CD4-positive, alpha-beta T cell (primary cell): ENCODE data around the gene POLE. TPM values are rescaled to one million over a fixed set of nuclear protein-coding genes. Genes with fewer than 3 reads are reported as not detected.

Experiments
- ATAC-seq: fragments of 200-7000 bp; cut with Tn5 transposase; one replicate; pipeline ENCODE4 v1.10.0; 2022; ENCODE audit warnings: mild to moderate bottlenecking; ENCODE audit not compliant: poor library complexity
- CTCF ChIA-PET: fragments of 350-600 bp; sonication (Branson Sonifier 250); formaldehyde crosslinking; loops from one replicate; lab custom pipeline; 2021; ENCODE audit warnings: antibody characterized with exemption, inconsistent platforms; lab: Charles Lee
- POLR2A ChIA-PET: fragments of 350-600 bp; sonication (Branson Sonifier 250); formaldehyde crosslinking; loops from one replicate; lab custom pipeline; 2021; ENCODE audit warnings: antibody characterized with exemption, inconsistent platforms; lab: Charles Lee
- DNase-seq, 14 experiments: peaks; one replicate each; pipeline ENCODE4 v3.0.0-alpha.2; 2013 to 2020; ENCODE audit warnings: mixed read lengths in 2 of 14
- H3K27ac ChIP-seq, 2 donors: one replicate each; pipeline versions ENCODE4 v1.5.1 to v1.7.0; 2013; ENCODE audit warnings: low read length in 2 of 2, low read depth in 1 of 2, mild to moderate bottlenecking in 1 of 2
- H3K27me3 ChIP-seq, 2 experiments: 1 replicate in 1 of 2; 2 replicates in 1 of 2; pipeline versions ENCODE4 v1.6.1 to v1.7.0; 2013; ENCODE audit warnings: low read length in 2 of 2, control low read depth in 1 of 2, mild to moderate bottlenecking in 1 of 2, moderate library complexity in 1 of 2; ENCODE audit not compliant: insufficient read depth in 2 of 2, control insufficient read depth in 1 of 2
- H3K36me3 ChIP-seq: one replicate; pipeline ENCODE4 v1.6.1; 2013; ENCODE audit warnings: low read length, control low read depth; ENCODE audit not compliant: insufficient read depth
- H3K4me1 ChIP-seq: one replicate; pipeline ENCODE4 v1.6.1; 2013; ENCODE audit warnings: low read length, control low read depth; ENCODE audit not compliant: insufficient read depth
- H3K4me3 ChIP-seq: one replicate; pipeline ENCODE4 v1.5.1; 2013; ENCODE audit warnings: mild to moderate bottlenecking, low read length, moderate library complexity
- H3K9me3 ChIP-seq, 2 experiments: 1 replicate in 1 of 2; 2 replicates in 1 of 2; pipeline versions ENCODE4 v1.6.1 to v1.7.0; 2013; ENCODE audit warnings: low read length in 2 of 2, mild to moderate bottlenecking in 2 of 2, control low read depth in 1 of 2, moderate library complexity in 1 of 2; ENCODE audit not compliant: control insufficient read depth in 1 of 2, insufficient read depth in 1 of 2
- H3K27ac Mint-ChIP-seq: one replicate; pipeline ENCODE4 v1.8.0; 2020; ENCODE audit warnings: mixed read lengths
- H3K27me3 Mint-ChIP-seq: one replicate; pipeline ENCODE4 v1.8.0; 2021; ENCODE audit warnings: mixed read lengths
- H3K36me3 Mint-ChIP-seq: one replicate; pipeline ENCODE4 v1.8.0; 2021; ENCODE audit warnings: low read depth, mixed read lengths
- H3K4me1 Mint-ChIP-seq: one replicate; pipeline ENCODE4 v1.8.0; 2021; ENCODE audit warnings: low read depth, mixed read lengths
- H3K4me3 Mint-ChIP-seq: one replicate; pipeline ENCODE4 v1.8.0; 2020; ENCODE audit warnings: mild to moderate bottlenecking, mixed read lengths
- H3K9me3 Mint-ChIP-seq: one replicate; pipeline ENCODE4 v1.8.0; 2020; ENCODE audit warnings: mixed read lengths
- CTCF ChIP-seq: fragments of 200-600 bp; IDR thresholded peaks from one replicate; pipeline ENCODE4 v1.8.0; 2022; ENCODE audit warnings: antibody characterized with exemption, mild to moderate bottlenecking
- intact Hi-C, 2 experiments: fragments of 100-400 bp; cut with DNase I in 1 of 2; cut with micrococcal nuclease in 1 of 2; formaldehyde crosslinking; loops; one replicate each; pipeline versions ENCODE4 v1.15.1 to v1.9.0; 2023 to 2025; cut with DNase I, micrococcal nuclease
- total RNA-seq, 174 experiments: library from RNA in 2 of 174; stranded (reverse) in 2 of 174; gene quantifications; one replicate each; pipeline ENCODE4 v1.2.3 and lab custom pipeline; 2021 to 2026

POLE gene
- total RNA-seq, 2 experiments from 2014 or later: 41.8 to 46.1 TPM

GRCh38 chr12:132660052-132660451, 27.1 kb downstream of the POLE start:
- Histone ChIP-seq H3K36me3 (peaks cover 92% of the 10 kb centered on the region), H3K9me3 (no peaks in the 10 kb centered on the region), H3K4me3 (no peak overlapping the region), H3K27ac (no peak overlapping the region), H3K27me3 (no peaks in the 10 kb centered on the region), H3K4me1 (peaks cover 10% of the 10 kb centered on the region)
- TF ChIP-seq CTCF: no peak
- ChIA-PET CTCF (no interaction called here), POLR2A (no interaction called here)
- Mint-ChIP-seq H3K9me3 (no peaks in the 10 kb centered on the region), H3K36me3 (peaks cover 90% of the 10 kb centered on the region), H3K4me1 (peaks cover 28% of the 10 kb centered on the region), H3K27ac (peak overlapping the region; percentile 65), H3K27me3 (no peaks in the 10 kb centered on the region), H3K4me3 (no peak overlapping the region)
- no peak for DNase-seq
- intact Hi-C loops: no loop called here
- ATAC-seq: no peak

GRCh38 chr12:132659146-132659545, 28.0 kb downstream of the POLE start:
- ChIA-PET CTCF (no interaction called here), POLR2A (no interaction called here)
- peaks cover 28% of the 10 kb centered on the region for H3K4me1 Mint-ChIP-seq
- no peak overlapping the region for H3K27ac Mint-ChIP-seq
- DNase-seq (no peak), ATAC-seq (no peak)
- Histone ChIP-seq H3K36me3 (peaks cover 93% of the 10 kb centered on the region), H3K27me3 (no peaks in the 10 kb centered on the region), H3K4me3 (no peak overlapping the region), H3K4me1 (peaks cover 10% of the 10 kb centered on the region), H3K27ac (no peak overlapping the region), H3K9me3 (no peaks in the 10 kb centered on the region)
- H3K36me3 Mint-ChIP-seq: peaks cover 92% of the 10 kb centered on the region
- H3K27me3 Mint-ChIP-seq: no peaks in the 10 kb centered on the region
- intact Hi-C loops: no loop called here
- no peaks in the 10 kb centered on the region for H3K9me3 Mint-ChIP-seq
- TF ChIP-seq CTCF: no peak
- no peak overlapping the region for H3K4me3 Mint-ChIP-seq

- peaks cover 10% of the 10 kb centered on the region for H3K4me1 ChIP-seq
- Mint-ChIP-seq H3K4me3 (no peak overlapping the region), H3K9me3 (no peaks in the 10 kb centered on the region), H3K27me3 (no peaks in the 10 kb centered on the region), H3K4me1 (peaks cover 28% of the 10 kb centered on the region), H3K36me3 (peaks cover 92% of the 10 kb centered on the region), H3K27ac (no peak overlapping the region)
- POLR2A ChIA-PET: no interaction called here
- CTCF ChIA-PET: no interaction called here
- H3K4me3 ChIP-seq: no peak overlapping the region
- TF ChIP-seq CTCF: no peak
- no peaks in the 10 kb centered on the region for H3K9me3 ChIP-seq
- peaks cover 91% of the 10 kb centered on the region for H3K36me3 ChIP-seq
- H3K27ac ChIP-seq: no peak overlapping the region
- no peak for ATAC-seq
- H3K27me3 ChIP-seq: no peaks in the 10 kb centered on the region
- intact Hi-C loops: no loop called here
- DNase-seq: no peak
Measured at GRCh38 chr12:132658149-132658894, 28.8 kb downstream of the POLE start.
